NCI-H1436 treated with DMSO at 0.1 percent for 48 hours (cell line): ENCODE results near the gene FBXL5.

Experiments
- DNase-seq: peaks from one replicate; lab custom pipeline; 2025; lab: John Stamatoyannopoulos, UW

Gene FBXL5, protein sequence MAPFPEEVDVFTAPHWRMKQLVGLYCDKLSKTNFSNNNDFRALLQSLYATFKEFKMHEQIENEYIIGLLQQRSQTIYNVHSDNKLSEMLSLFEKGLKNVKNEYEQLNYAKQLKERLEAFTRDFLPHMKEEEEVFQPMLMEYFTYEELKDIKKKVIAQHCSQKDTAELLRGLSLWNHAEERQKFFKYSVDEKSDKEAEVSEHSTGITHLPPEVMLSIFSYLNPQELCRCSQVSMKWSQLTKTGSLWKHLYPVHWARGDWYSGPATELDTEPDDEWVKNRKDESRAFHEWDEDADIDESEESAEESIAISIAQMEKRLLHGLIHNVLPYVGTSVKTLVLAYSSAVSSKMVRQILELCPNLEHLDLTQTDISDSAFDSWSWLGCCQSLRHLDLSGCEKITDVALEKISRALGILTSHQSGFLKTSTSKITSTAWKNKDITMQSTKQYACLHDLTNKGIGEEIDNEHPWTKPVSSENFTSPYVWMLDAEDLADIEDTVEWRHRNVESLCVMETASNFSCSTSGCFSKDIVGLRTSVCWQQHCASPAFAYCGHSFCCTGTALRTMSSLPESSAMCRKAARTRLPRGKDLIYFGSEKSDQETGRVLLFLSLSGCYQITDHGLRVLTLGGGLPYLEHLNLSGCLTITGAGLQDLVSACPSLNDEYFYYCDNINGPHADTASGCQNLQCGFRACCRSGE

DNA sequence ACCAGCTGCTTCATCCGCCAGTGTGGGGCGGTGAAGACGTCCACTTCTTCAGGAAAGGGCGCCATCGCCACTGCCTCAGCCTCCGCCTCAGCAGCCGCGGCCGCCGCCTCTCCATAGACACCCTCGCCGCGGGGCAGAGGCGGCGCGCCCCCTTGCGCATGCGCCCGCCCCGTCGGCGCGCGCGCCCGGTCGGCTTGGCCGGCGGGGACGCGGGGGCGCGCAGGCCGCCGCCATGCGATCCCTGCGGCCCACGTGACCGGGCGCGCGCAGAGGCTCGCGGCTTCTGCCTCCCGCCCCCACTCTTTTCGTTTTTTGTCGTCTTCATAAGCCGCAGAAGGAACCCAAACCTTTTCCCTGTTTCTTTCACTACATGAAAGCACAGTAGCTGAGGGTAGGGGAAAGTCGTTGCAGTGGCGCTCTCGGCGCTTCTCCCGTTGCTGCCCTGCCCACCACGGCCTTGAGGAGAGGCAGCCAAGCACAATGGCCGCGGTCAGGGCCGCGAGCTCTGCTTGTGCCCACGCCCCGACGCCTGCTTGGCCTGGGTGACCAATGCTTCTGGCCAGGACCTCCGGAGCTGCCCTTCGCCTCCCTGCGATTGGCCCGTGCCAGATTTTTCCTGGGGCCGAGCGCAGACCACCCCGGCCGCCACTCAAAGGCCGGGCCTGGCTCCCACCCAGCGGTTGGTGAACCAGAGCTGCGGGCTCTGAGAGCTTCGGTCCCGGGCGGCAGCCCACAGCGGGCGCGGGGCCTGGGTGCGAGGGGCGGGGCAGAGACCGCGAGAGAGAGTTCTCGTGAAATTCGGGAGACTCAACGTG lies at the start of gene FBXL5:
Gene FBXL5 (minus strand): TSS at position 135 of the 815 bp plus-strand sequence. CDS start 70 bp downstream, at position 65.
- no peak for DNase-seq

DNA sequence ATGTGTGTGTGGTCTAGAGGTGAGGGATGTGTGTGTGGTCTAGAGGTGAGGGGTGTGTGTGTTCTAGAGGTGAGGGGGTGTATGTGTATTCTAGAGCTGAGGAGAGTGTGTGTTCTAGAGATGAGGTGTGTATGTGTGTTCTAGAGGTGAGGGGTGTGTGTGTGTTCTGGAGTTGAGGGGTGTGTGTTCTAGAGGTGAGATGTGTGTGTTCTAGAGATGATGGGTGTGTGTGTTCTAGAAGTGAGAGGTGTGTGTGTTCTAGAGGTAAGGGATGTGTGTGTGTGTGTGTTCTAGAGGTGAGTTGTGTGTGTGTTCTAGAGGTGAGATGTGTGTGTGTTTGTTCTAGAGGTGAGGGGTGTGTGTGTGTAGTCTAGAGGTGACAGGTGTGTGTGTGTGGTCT lies 49.0 kb upstream of the FBXL5 start:
- no peak for DNase-seq

DNA sequence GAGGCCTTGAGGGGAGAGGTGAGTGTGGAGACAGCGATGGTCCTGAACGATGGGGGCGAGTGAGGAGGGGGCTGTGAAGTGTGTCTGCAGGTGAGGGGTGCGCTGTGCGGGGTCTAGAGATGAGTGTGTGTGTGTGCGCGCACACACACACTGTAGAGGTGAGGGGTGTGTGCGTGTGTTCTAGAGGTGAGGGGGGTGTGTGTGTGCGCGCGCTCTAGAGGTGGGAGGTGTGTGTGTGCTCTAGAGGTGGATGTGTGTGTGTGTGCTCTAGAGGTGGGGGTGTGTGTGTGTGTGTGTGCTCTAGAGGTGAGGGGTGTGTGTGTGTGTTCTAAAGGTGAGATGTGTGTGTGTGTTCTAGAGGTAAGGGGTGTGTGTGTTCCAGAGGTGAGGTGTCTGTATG lies 48.3 kb upstream of the FBXL5 start:
- DNase-seq: no peak

DNA sequence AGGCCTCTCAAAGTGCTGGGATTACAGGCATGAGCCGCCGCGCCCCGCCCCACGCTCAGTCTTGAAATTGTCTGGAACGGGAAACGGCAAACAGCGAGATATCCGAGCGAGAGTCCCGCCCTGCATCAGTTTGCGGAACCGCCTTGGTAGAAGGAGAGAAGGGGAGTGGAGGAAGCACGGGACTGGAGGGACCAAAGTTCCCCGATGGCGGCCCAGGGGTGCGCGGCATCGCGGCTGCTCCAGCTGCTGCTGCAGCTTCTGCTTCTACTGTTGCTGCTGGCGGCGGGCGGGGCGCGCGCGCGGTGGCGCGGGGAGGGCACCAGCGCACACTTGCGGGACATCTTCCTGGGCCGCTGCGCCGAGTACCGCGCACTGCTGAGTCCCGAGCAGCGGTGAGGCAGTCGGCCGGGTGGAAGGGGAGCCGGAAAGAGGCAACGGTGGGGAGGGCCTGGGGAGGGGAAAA lies 47.8 kb upstream of the FBXL5 start, which contains the start of gene BST1:
Gene BST1 (plus strand): TSS at position 125 of the 463 bp plus-strand sequence. CDS start 80 bp downstream, at position 205.
- no peak for DNase-seq

DNA sequence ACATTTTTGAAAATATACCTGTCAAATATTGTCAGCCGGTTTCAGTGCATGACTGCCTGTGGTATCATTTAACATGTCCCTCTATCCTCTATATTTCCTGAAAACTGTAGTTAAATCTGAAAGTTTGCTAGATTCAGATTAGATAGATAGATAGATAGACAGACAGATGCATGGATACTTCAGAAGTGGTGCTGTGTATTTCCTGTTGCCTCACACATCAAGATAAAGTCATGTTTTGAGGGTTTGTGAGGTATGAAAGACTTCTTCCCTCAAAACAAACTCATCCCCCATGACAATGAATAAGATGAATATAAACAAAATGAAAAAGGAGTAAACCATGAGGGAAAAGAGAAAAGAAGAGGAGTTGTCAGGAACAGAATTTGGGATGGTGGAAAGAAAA lies 41.7 kb upstream of the FBXL5 start:
- DNase-seq: no peak

DNA sequence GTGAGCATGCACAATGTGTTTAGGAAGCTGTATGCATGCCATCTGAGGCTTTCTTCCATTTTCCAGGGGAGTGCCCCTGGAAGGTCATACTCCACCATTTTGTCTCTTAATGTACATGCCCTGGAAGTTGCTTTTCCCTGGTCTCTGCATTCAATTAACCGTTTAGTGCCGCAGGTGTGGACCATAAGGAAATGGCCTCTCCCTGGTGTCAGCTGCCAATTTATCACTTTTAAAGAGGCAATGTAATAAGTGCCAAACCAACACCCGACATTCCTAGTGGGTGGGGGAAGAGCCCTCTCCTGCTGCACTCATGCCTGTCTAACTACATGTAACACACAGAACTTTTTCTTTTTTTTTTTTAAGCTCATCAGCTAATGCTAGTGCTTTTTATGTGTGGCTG lies 40.6 kb upstream of the FBXL5 start:
- DNase-seq: no peak

DNA sequence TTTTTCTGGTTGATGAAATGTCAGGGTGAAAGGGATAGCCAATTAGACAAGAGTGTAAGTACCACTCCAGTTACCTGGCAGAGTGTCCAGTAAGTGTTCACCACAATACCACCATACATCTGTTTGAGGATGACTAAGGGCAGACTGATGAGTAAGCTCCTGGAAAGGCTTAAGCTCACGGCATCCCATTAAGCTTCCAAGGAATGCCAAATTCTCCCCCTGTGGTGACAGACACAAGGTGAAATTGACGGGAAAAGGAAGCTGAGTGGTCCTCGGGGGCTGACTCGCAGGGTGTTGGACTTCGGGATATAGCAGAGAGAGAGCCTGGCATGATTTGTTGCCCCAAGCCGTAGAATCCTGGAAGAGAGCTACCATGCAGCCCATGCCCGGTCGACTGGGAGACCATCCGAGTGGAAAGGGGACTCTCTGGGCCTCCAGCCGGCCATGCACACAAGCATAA lies 40.1 kb upstream of the FBXL5 start:
- no peak for DNase-seq

DNA sequence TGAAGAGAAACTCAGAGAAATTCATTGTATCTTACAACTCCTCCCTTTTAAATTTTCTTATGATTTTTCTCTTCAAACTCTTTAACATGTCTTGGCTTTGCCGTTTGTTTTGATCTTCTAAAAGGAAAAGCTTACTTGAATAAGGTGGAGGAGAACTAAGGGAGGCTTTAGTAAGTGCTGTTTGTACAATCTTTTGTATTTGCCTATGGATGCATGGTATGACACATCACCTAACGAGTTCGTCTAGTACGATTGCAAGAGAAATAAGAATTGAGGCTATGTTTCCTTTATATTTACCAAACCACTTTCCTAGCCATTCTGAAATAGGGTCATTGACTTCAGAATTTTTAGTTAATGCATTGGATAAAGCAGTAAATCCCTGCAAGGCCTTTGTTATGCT lies 39.3 kb upstream of the FBXL5 start:
- no peak for DNase-seq

DNA sequence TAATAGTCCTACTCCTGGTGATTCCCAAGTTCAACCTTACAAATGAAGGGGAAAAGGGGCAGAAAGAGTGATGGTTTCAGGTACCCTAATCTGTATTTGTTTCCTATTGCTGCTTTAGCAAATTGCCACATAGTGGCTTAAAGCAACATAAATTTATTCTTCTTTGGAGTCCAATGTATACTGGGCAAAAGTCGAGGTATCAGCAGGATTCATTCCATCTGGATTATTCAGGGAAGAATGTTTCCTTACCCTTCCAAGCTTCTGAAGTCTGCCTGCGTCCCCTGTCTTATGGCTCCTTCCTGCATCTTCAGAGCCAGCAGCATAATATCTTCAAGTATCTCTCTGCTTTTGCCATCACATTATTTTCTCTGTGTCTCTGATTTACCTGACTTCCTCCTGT lies 37.4 kb upstream of the FBXL5 start:
- DNase-seq: no peak

DNA sequence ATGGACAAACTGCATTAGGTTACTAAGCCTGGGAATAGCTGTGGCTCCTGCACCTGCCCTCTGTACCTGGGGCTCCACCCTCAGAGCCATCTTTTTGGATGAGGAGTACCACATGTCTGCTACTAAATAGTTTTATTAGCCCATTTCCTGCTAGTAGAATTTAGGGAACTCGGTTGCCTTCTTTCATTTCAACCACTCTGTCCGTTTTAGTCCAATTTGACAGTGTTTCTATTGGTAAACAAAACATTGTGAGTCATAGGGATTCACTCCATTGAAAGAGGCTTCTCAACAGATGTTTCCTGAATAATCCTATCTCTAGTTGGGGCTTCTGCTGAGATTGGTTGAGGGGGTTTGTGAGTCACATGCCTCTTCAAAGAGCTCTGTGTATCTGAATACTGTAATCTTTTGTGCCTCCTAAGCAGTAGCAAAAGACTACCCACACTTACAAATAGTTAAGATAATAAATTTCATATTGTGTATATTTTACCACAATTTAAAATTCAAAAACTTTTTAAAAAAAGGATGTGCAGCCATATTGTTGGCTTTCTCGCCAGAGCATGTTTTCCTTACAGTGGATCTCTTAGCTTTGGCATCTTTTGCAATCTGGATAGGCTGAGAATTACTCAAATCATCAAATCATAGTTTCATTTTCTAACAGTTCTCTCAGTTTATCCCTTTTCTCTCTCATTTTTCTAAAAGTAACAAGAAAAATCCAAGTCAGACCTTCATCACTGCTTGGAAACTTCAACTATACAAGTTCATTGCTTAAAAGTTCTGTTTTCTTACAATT lies 36.4 kb upstream of the FBXL5 start:
- no peak for DNase-seq

DNA sequence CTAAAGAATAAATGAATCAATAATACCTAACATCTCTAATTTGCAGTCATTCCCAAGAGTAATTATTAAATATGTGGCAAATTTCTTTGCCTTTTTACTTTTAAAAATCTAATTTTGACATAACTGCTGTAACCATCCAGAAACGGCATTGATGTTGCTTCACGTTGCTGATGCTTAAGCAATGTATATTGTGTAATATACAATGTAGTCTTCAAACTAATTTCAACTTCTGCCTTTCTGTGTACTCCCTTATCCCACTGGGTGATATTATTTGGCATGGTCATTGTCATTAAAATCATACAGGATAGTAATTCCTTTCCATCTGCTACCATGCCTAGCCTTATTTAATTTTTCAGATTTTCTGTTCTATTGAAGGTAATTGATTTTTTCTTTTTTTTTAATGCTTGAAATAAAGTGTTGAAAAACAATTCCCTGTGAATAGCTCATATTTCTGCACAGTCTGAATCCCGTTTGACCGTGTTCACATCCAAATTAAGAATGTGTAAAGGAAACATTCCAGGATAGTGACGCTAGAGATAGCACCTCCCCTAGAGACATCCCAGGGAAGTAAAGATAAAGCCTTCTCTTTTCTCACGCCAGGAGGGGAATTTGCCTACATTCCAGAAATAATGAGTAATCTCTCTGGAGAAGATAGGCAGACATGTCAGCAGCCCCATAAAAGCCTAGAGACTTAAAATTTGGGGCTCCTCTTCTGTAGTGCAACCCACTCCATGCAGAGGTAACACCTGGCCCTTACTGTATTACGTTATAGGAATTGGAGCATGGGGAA lies 35.1 kb upstream of the FBXL5 start:
- no peak for DNase-seq

DNA sequence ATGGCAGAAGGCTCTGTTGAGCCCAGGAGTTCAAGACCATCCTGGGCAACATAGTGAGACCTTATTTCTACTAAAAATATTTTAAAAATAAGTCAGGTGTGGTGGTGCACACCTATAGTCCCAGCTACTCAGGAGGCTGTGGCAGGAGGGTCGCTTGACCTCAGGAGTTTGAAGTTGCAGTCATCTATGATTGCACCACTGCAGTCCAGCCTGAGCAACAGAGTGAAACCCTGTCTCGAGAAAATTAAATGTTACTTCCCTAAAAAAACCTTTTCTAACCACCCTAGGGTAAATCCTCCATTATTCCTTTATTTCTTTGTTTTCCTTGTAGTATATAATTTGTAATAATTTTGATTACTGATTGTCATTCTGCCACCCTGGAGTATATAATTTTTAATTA lies 34.4 kb upstream of the FBXL5 start:
- DNase-seq: no peak

DNA sequence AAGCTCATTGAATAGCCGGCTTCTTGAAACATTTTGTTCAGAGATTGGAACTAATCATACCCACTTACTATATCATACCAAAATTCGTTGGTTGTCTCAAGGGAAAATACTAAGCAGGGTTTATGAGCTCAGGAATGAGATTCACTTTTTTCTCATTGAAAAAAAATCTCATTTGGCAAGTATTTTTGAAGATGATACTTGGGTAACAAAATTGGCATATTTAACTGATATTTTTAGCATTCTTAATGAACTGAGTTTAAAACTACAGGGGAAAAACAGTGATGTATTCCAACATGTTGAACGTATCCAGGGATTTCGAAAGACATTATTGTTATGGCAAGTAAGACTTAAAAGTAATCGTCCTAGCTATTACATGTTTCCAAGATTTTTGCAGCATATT lies 32.9 kb upstream of the FBXL5 start:
- no peak for DNase-seq

DNA sequence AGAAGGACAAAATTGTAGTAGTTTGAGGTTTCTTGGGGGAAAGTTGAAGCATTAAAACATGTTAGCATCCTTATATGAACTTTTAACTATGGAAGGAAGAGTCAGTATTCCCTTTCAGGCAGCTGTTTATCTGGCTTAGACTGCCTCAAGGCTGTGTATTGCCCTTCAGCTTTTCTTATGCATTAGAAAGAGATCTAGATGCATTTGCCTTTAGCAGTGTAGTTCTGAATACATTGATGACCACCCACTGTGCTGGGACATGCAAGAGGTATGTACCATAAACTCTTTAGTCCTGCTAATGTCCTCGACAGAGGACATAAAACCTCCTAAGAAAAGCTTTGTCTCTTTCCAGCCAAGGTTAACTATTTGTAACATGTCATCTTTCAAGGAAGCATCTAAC lies 29.3 kb upstream of the FBXL5 start:
- no peak for DNase-seq

DNA sequence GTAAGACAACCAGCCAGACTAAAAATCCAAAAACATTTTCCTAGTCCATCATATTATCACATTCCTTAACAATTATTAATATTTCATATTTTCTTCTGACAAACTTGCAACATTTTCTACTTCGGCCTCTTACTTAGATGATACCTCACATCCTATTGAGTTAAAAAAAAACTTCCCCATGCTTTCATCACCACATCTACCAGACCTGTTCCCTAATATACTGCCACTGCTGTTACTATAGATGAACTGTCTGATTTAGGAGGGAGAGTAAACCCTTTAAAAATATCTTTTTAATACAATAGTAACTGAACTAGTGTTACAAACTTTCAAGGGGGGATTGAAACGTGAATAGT lies 28.0 kb upstream of the FBXL5 start:
- DNase-seq: no peak

DNA sequence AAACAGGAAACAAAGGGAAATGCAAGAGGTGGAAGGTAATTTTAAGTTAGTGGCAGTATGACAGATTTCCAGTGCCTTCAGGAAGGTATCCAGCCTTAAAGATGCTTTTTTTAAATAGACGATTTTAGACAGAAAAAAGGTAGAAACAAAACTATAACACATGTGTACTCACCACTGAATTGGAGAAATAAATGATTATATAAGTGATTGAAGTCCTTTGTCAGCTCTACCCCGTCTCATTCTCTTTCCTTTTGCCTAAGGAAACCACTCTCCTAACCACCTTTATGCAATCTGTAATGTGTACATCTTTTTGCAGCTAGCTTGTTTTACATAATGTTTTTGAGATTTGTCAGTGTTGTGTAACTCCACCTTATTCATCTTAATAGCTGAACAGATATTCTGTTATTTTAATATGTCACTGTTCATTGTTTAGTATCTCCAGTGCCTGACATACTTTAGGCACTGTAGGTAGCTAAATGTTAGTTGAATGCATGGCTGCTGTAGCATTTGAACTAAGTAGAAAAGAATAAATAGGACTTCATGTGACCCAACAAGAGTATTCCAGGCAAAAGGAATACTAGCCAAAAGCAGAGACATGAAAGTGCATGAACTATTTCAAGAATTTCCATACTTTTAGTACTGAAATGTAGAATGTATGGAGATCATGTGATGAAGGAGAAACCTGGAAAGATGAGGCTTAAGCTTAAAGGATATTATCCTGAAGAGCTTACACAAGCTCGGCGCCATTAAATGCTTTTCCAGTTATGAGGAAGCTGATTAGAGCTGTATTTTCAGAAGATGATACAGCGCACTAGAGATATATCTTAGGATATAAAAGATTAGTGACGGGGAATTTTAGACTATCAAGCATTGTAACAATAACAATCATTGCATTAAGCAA lies 27.3 kb upstream of the FBXL5 start:
- DNase-seq: no peak

DNA sequence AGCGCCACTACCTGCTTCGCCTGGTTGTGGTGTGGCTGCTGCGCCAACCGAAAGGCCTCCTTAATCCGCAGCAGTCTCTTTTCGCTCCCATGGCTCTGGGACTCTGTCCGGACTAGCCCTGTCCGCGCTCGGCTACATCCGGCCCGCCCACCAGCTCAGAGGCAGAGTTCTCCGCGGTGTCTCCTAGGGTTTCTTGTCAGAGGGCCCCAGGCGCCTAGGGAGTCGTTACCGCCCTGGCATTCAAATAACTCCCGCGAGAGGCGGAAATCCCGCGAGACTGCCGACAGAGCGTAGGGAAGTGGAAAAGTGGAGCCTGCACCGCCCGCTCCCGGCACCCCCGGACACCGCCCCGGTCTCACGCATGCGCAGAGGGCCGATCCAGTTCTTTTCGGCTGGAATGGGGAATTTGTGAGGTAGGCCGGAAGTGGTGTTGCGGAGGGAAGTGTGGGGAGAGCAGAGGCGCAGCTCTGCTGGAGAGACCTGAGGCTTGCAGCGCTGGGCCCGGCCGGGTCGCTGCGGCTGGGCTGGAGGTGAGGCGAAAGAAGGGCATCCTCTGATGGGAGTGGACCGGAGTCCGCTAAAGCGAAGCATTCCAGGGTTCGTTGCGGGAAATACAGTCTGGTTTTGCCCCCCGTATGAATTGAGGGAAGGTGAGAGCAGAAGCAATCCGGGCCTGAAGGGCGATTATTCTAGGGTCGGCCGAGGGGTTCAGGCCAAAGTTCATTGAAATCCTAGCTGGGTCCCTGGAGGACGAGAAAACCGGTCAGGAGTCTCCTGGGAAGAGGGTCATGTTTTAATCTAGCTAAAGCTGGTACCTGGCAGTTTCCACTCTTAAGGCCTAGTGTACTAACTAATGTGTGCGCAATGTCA lies 26.4 kb upstream of the FBXL5 start, which contains the start of gene FAM200B:
Gene FAM200B (plus strand): TSS at position 456 of the 870 bp plus-strand sequence. CDS start 5,151 bp downstream, outside the sequence.
- DNase-seq: peak; percentile 59

DNA sequence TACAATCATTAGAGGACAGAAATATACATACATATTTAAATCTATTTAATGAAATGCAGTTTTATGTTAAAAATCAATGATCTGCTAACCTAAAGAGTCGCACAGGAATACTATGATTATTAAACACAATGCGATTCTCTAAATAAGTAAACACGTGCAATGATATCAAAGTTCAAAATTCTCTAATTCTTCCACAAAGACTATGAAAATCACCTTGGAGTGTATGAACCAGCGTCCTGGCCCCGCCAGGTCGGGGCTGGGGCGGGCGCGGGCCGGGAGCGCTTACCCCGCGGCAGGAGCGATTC lies 25.9 kb upstream of the FBXL5 start:
- DNase-seq: no peak

DNA sequence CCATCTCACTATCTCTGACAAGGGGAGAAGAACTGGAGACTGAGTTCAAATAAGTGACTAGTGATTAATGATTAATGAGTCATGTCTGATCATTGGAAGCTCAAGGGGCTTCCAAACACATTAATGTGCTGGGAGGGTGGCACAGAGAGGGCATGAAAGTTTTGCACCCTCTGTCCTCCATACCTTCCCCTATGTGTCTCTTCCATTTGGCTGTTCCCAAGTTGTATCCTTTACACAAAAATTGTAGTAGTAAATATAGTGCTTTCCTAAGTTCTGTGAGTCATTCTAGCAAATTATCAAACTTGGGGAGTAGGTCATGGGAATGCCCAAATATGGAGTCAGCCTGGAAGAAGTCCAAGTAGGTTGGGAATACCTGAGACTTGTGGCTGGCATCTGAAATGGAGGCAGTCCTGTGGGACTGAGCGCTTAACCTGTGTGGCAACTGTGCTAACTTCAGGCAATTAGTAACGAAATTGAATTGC lies 22.4 kb upstream of the FBXL5 start:
- no peak for DNase-seq
